Astrocyte of the spinal cord (primary cell): ENCODE measurements around the gene MGME1.

Experiments used
- DNase-seq: peaks from one replicate; pipeline ENCODE4 v3.0.0; 2011; ENCODE audit warnings: low read depth, low spot score
- H3K4me3 ChIP-seq: 2 replicates; pipeline ENCODE4 v1.5.1; 2011; ENCODE audit warnings: low read depth, mild to moderate bottlenecking, low read length, moderate library complexity
- CTCF ChIP-seq: IDR thresholded peaks from 2 replicates; pipeline ENCODE4 v1.5.1; 2012; ENCODE audit warnings: low read depth, mild to moderate bottlenecking, low read length, inconsistent platforms
- in situ Hi-C: cut with HindIII; loops from 2 replicates; pipeline ENCODE4 v1.10.0; 2017; ENCODE audit warnings: low sequenced_read_pairs

Gene MGME1

GRCh38 chr20:17952692-17953684 is 15.8 kb upstream of the MGME1 start:
- H3K4me3 ChIP-seq = no peak overlapping the region
- no peak for DNase-seq
- in situ Hi-C loops = no loop called here
- TF ChIP-seq CTCF = no peak

- no peak for TF ChIP-seq CTCF
- in situ Hi-C loops = no loop called here
- no peak overlapping the region for H3K4me3 ChIP-seq
- DNase-seq = no peak
These were observed 14.9 kb upstream of the MGME1 start for GRCh38 chr20:17953935-17954334.

GRCh38 chr20:17955302-17955701 is 13.5 kb upstream of the MGME1 start:
- TF ChIP-seq CTCF = no peak
- no peak overlapping the region for H3K4me3 ChIP-seq
- DNase-seq = peak; percentile 45
- in situ Hi-C loops = no loop called here

- no peak for TF ChIP-seq CTCF
- H3K4me3 ChIP-seq = no peak overlapping the region
- DNase-seq = no peak
- in situ Hi-C loops = no loop called here
These were observed 12.6 kb upstream of the MGME1 start for GRCh38 chr20:17956099-17956685.

- no peak for TF ChIP-seq CTCF
- in situ Hi-C loops = no loop called here
- DNase-seq = no peak
- H3K4me3 ChIP-seq = no peak overlapping the region
These were observed 11.1 kb upstream of the MGME1 start for GRCh38 chr20:17957505-17958363.

GRCh38 chr20:17958373-17959256 is 10.2 kb upstream of the MGME1 start:
- H3K4me3 ChIP-seq = no peak overlapping the region
- TF ChIP-seq CTCF = no peak
- peak; percentile 42 for DNase-seq
- in situ Hi-C loops = no loop called here
